ENCODE results near the gene SH3BGRL3.
"Not testable (repeated sequence)": the region's sequence is repeated elsewhere in the genome, so short reads cannot be mapped to it uniquely, and the experiment has no call there.

Gene SH3BGRL3

GRCh38 chr1:26291939-26292338 lies 12.1 kb downstream of the SH3BGRL3 start:
- Histone ChIP-seq H3K4ac (ENCODE audit: low read length) (no peak overlapping the region), H2BK12ac (ENCODE audit: low read length) (no peak overlapping the region), H4K91ac (ENCODE audit: low read depth, low read length, poor library complexity) (no peak overlapping the region), H3K4me1 (ENCODE audit: control insufficient read depth in 2 of 2, insufficient read depth in 1 of 2, low read depth in 1 of 2, low read length in 2 of 2) (peaks cover 28 to 42% of the 10 kb centered on the region in 2 donors), H3K4me3 (ENCODE audit: low read length in 2 of 2) (no peak overlapping the region), H3K14ac (ENCODE audit: low read length) (no peak overlapping the region), H2BK15ac (ENCODE audit: low read length) (peak overlapping the region; percentile 72), H2AFZ (ENCODE audit: low read length) (no peak overlapping the region), H3K27me3 (ENCODE audit: control insufficient read depth in 3 of 3, insufficient read depth in 3 of 3, low read depth in 1 of 3, low read length in 3 of 3) (no peaks in the 10 kb centered on the region), H2AK5ac (ENCODE audit: low read depth, low read length) (peak overlapping the region; percentile 90), H3K36me3 (replicated peaks in 1 of 2; ENCODE audit: control insufficient read depth in 2 of 2, insufficient read depth in 2 of 2, low read length in 2 of 2) (no peaks in the 10 kb centered on the region), H3K9me3 (replicated peaks in 1 of 2; ENCODE audit: control insufficient read depth in 2 of 2, insufficient read depth in 1 of 2, low read depth in 1 of 2, low read length in 2 of 2) (no peaks in the 10 kb centered on the region), H3K4me2 (ENCODE audit: insufficient read depth, low read length, poor library complexity, severe bottlenecking) (no peak overlapping the region), H3K27ac (replicated peaks; ENCODE audit: low read length) (no peak overlapping the region), H3K79me1 (ENCODE audit: low read depth, low read length) (no peaks in the 10 kb centered on the region), H2BK5ac (ENCODE audit: low read length) (no peak overlapping the region), H4K8ac (ENCODE audit: low read depth, low read length) (peak overlapping the region; percentile 29), H3K23ac (ENCODE audit: low read depth, low read length, poor library complexity) (no peak overlapping the region), H3K18ac (ENCODE audit: low read length) (peak overlapping the region; percentile 71), H2BK120ac (ENCODE audit: low read depth, low read length) (no peak overlapping the region), H3K9ac (ENCODE audit: low read depth, low read length, poor library complexity) (peak overlapping the region; percentile 55)
- no CpG with 5 or more reads among the region's 4 CpGs for WGBS, 2 donors (ENCODE audit: extremely low coverage in 2 of 2, insufficient read length in 2 of 2, insufficient replicate concordance in 1 of 2)
- no peak for DNase-seq (ENCODE audit: low spot score)

- H2BK12ac ChIP-seq (ENCODE audit: low read length); H3K14ac ChIP-seq (ENCODE audit: low read length); H4K91ac ChIP-seq (ENCODE audit: low read depth, low read length, poor library complexity); H3K27me3 ChIP-seq (ENCODE audit: control insufficient read depth in 3 of 3, insufficient read depth in 3 of 3, low read depth in 1 of 3, low read length in 3 of 3); H3K9me3 ChIP-seq (replicated peaks in 1 of 2; ENCODE audit: control insufficient read depth in 2 of 2, insufficient read depth in 1 of 2, low read depth in 1 of 2, low read length in 2 of 2); H3K4me3 ChIP-seq (ENCODE audit: low read length in 2 of 2); H4K8ac ChIP-seq (ENCODE audit: low read depth, low read length); H2BK120ac ChIP-seq (ENCODE audit: low read depth, low read length); H3K9ac ChIP-seq (ENCODE audit: low read depth, low read length, poor library complexity); H2AFZ ChIP-seq (ENCODE audit: low read length); H3K36me3 ChIP-seq (replicated peaks in 1 of 2; ENCODE audit: control insufficient read depth in 2 of 2, insufficient read depth in 2 of 2, low read length in 2 of 2); H2BK15ac ChIP-seq (ENCODE audit: low read length); H3K79me1 ChIP-seq (ENCODE audit: low read depth, low read length); H3K4me2 ChIP-seq (ENCODE audit: insufficient read depth, low read length, poor library complexity, severe bottlenecking); H3K4ac ChIP-seq (ENCODE audit: low read length); H3K18ac ChIP-seq (ENCODE audit: low read length); H3K27ac ChIP-seq (replicated peaks; ENCODE audit: low read length); H2AK5ac ChIP-seq (ENCODE audit: low read depth, low read length); DNase-seq (ENCODE audit: low spot score); H3K23ac ChIP-seq (ENCODE audit: low read depth, low read length, poor library complexity); H2BK5ac ChIP-seq (ENCODE audit: low read length): not testable (repeated sequence)
- WGBS, 2 donors (ENCODE audit: extremely low coverage in 2 of 2, insufficient read length in 2 of 2, insufficient replicate concordance in 1 of 2), result no CpG with 5 or more reads among the region's 5 CpGs
- H3K4me1 ChIP-seq (ENCODE audit: control insufficient read depth in 2 of 2, insufficient read depth in 1 of 2, low read depth in 1 of 2, low read length in 2 of 2), result peaks cover 28 to 34% of the 10 kb centered on the region in 2 donors
Measured at GRCh38 chr1:26292735-26293134, 12.8 kb downstream of the SH3BGRL3 start.

GRCh38 chr1:26293911-26294463 lies 14.1 kb downstream of the SH3BGRL3 start:
- Histone ChIP-seq H3K23ac (ENCODE audit: low read depth, low read length, poor library complexity) (peak overlapping the region; percentile 44), H2AFZ (ENCODE audit: low read length) (no peak overlapping the region), H3K9ac (ENCODE audit: low read depth, low read length, poor library complexity) (no peak overlapping the region), H4K91ac (ENCODE audit: low read depth, low read length, poor library complexity) (no peak overlapping the region), H3K27me3 (ENCODE audit: control insufficient read depth in 3 of 3, insufficient read depth in 3 of 3, low read depth in 1 of 3, low read length in 3 of 3) (no peaks in the 10 kb centered on the region), H3K36me3 (replicated peaks in 1 of 2; ENCODE audit: control insufficient read depth in 2 of 2, insufficient read depth in 2 of 2, low read length in 2 of 2) (no peaks in the 10 kb centered on the region), H3K4me2 (ENCODE audit: insufficient read depth, low read length, poor library complexity, severe bottlenecking) (no peak overlapping the region), H3K27ac (replicated peaks; ENCODE audit: low read length) (no peak overlapping the region), H3K4ac (ENCODE audit: low read length) (no peak overlapping the region), H3K18ac (ENCODE audit: low read length) (no peak overlapping the region), H3K14ac (ENCODE audit: low read length) (no peak overlapping the region), H4K8ac (ENCODE audit: low read depth, low read length) (no peak overlapping the region), H3K4me3 (ENCODE audit: low read length in 2 of 2) (no peak overlapping the region), H2BK120ac (ENCODE audit: low read depth, low read length) (no peak overlapping the region), H2AK5ac (ENCODE audit: low read depth, low read length) (no peak overlapping the region), H3K4me1 (ENCODE audit: control insufficient read depth in 2 of 2, insufficient read depth in 1 of 2, low read depth in 1 of 2, low read length in 2 of 2) (peaks cover 20 to 22% of the 10 kb centered on the region in 2 donors), H2BK5ac (ENCODE audit: low read length) (no peak overlapping the region), H2BK15ac (ENCODE audit: low read length) (peak overlapping the region; percentile 49), H3K79me1 (ENCODE audit: low read depth, low read length) (no peaks in the 10 kb centered on the region), H3K9me3 (replicated peaks in 1 of 2; ENCODE audit: control insufficient read depth in 2 of 2, insufficient read depth in 1 of 2, low read depth in 1 of 2, low read length in 2 of 2) (no peaks in the 10 kb centered on the region), H2BK12ac (ENCODE audit: low read length) (no peak overlapping the region)
- DNase-seq (ENCODE audit: low spot score), result no peak
- WGBS, 2 donors (ENCODE audit: extremely low coverage in 2 of 2, insufficient read length in 2 of 2, insufficient replicate concordance in 1 of 2), result no CpG with 5 or more reads among the region's 11 CpGs

- H3K4me3 ChIP-seq (ENCODE audit: low read length in 2 of 2), result no peak overlapping the region
- H3K36me3 ChIP-seq (replicated peaks in 1 of 2; ENCODE audit: control insufficient read depth in 2 of 2, insufficient read depth in 2 of 2, low read length in 2 of 2), result no peaks in the 10 kb centered on the region
- peaks cover 7% of the 10 kb centered on the region in 2 donors for H3K4me1 ChIP-seq (ENCODE audit: control insufficient read depth in 2 of 2, insufficient read depth in 1 of 2, low read depth in 1 of 2, low read length in 2 of 2)
- no peak overlapping the region for H4K8ac ChIP-seq (ENCODE audit: low read depth, low read length)
- H3K18ac ChIP-seq (ENCODE audit: low read length), result no peak overlapping the region
- H3K4me2 ChIP-seq (ENCODE audit: insufficient read depth, low read length, poor library complexity, severe bottlenecking), result no peak overlapping the region
- no peaks in the 10 kb centered on the region for H3K79me1 ChIP-seq (ENCODE audit: low read depth, low read length)
- H2BK5ac ChIP-seq (ENCODE audit: low read length), result no peak overlapping the region
- H3K9me3 ChIP-seq (replicated peaks in 1 of 2; ENCODE audit: control insufficient read depth in 2 of 2, insufficient read depth in 1 of 2, low read depth in 1 of 2, low read length in 2 of 2), result no peaks in the 10 kb centered on the region
- H3K23ac ChIP-seq (ENCODE audit: low read depth, low read length, poor library complexity), result peak overlapping the region; percentile 39
- H4K91ac ChIP-seq (ENCODE audit: low read depth, low read length, poor library complexity), result no peak overlapping the region
- no peak overlapping the region for H2BK12ac ChIP-seq (ENCODE audit: low read length)
- no peak for DNase-seq (ENCODE audit: low spot score)
- H2AFZ ChIP-seq (ENCODE audit: low read length), result no peak overlapping the region
- no peak overlapping the region for H3K14ac ChIP-seq (ENCODE audit: low read length)
- H3K9ac ChIP-seq (ENCODE audit: low read depth, low read length, poor library complexity), result no peak overlapping the region
- no CpG with 5 or more reads among the region's 22 CpGs for WGBS, 2 donors (ENCODE audit: extremely low coverage in 2 of 2, insufficient read length in 2 of 2, insufficient replicate concordance in 1 of 2)
- H3K27me3 ChIP-seq (ENCODE audit: control insufficient read depth in 3 of 3, insufficient read depth in 3 of 3, low read depth in 1 of 3, low read length in 3 of 3), result no peaks in the 10 kb centered on the region
- no peak overlapping the region for H2BK15ac ChIP-seq (ENCODE audit: low read length)
- H3K4ac ChIP-seq (ENCODE audit: low read length), result no peak overlapping the region
- no peak overlapping the region for H2BK120ac ChIP-seq (ENCODE audit: low read depth, low read length)
- H3K27ac ChIP-seq (replicated peaks; ENCODE audit: low read length), result no peak overlapping the region
- H2AK5ac ChIP-seq (ENCODE audit: low read depth, low read length), result peak overlapping the region; percentile 25
Measured at GRCh38 chr1:26295194-26296138, 15.6 kb downstream of the SH3BGRL3 start.

Measured in neuronal stem cell (in vitro differentiated cells).